Duodenal mucosa (tissue), 2 donors: ENCODE measurements around the gene U2SURP.
"Not testable (repeated sequence)": the region's sequence is repeated elsewhere in the genome, so short reads cannot be mapped to it uniquely, and the experiment has no call there.

ENCODE experiments used
- H3K27ac ChIP-seq: one replicate; pipeline ENCODE4 v1.7.0; 2013; ENCODE audit warnings: low read depth, low read length
- H3K27me3 ChIP-seq, 2 donors: one replicate each; pipeline ENCODE4 v1.7.0; 2013; ENCODE audit warnings: low read length in 2 of 2, control low read depth in 1 of 2; ENCODE audit not compliant: insufficient read depth in 2 of 2, control insufficient read depth in 1 of 2
- H3K36me3 ChIP-seq, 2 donors: one replicate each; pipeline ENCODE4 v1.7.0; 2013; ENCODE audit warnings: low read length in 2 of 2, control low read depth in 1 of 2; ENCODE audit not compliant: insufficient read depth in 2 of 2, control insufficient read depth in 1 of 2
- H3K4me1 ChIP-seq, 2 donors: one replicate each; pipeline ENCODE4 v1.7.0; 2013; ENCODE audit warnings: low read length in 2 of 2, control low read depth in 1 of 2; ENCODE audit not compliant: insufficient read depth in 2 of 2, control insufficient read depth in 1 of 2
- H3K4me3 ChIP-seq, 2 donors: one replicate each; pipeline ENCODE4 v1.7.0; 2013; ENCODE audit warnings: low read length in 2 of 2, low read depth in 1 of 2
- H3K9ac ChIP-seq, 2 donors: one replicate each; pipeline ENCODE4 v1.7.0; 2013; ENCODE audit warnings: low read length in 2 of 2, low read depth in 1 of 2
- H3K9me3 ChIP-seq, 2 donors: one replicate each; pipeline ENCODE4 v1.7.0; 2013; ENCODE audit warnings: low read length in 2 of 2, control low read depth in 1 of 2; ENCODE audit not compliant: control insufficient read depth in 1 of 2

U2SURP gene

GRCh38 chr3:142976621-142977398, 24.6 kb upstream of the U2SURP start:
- H3K4me1 ChIP-seq = no peaks in the 10 kb centered on the region
- no peak overlapping the region for H3K9ac ChIP-seq
- peaks cover 0 to 5% of the 10 kb centered on the region in 2 donors for H3K27me3 ChIP-seq
- H3K27ac ChIP-seq = no peak overlapping the region
- H3K9me3 ChIP-seq = no peaks in the 10 kb centered on the region
- no peaks in the 10 kb centered on the region for H3K36me3 ChIP-seq
- H3K4me3 ChIP-seq = no peak overlapping the region

DNA sequence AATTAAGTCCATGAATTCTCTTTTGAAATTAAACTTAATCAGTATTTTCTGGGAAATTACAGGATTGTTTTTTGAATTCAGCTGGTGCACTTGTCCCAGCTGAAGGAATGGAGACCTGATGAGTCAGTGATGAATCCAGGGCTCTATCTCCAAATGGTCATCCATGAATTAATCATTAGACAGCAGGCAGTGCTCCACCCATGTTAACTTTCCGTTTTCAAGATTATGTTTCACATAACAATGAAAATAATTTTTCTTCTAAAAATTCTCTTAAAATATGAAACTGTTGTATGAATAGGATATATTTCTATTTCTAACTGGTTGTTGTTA, 24.0 kb upstream of the U2SURP start:
- Histone ChIP-seq H3K4me3 (no peak overlapping the region), H3K27ac (no peak overlapping the region), H3K36me3 (no peaks in the 10 kb centered on the region)

GRCh38 chr3:142981108-142981507, 20.3 kb upstream of the U2SURP start:
- H3K4me1 ChIP-seq = no peaks in the 10 kb centered on the region
- H3K9ac ChIP-seq = no peak overlapping the region
- no peak overlapping the region for H3K27ac ChIP-seq
- no peak overlapping the region for H3K4me3 ChIP-seq
- H3K9me3 ChIP-seq = no peaks in the 10 kb centered on the region
- H3K27me3 ChIP-seq = peaks cover 0 to 5% of the 10 kb centered on the region in 2 donors
- H3K36me3 ChIP-seq = no peaks in the 10 kb centered on the region

More for the DNA sequence above, 24.0 kb upstream of the U2SURP start:
- H3K27me3 ChIP-seq = peaks cover 0 to 5% of the 10 kb centered on the region in 2 donors
- H3K9ac ChIP-seq = no peak overlapping the region
- no peaks in the 10 kb centered on the region for H3K4me1 ChIP-seq
- H3K9me3 ChIP-seq = no peaks in the 10 kb centered on the region

DNA sequence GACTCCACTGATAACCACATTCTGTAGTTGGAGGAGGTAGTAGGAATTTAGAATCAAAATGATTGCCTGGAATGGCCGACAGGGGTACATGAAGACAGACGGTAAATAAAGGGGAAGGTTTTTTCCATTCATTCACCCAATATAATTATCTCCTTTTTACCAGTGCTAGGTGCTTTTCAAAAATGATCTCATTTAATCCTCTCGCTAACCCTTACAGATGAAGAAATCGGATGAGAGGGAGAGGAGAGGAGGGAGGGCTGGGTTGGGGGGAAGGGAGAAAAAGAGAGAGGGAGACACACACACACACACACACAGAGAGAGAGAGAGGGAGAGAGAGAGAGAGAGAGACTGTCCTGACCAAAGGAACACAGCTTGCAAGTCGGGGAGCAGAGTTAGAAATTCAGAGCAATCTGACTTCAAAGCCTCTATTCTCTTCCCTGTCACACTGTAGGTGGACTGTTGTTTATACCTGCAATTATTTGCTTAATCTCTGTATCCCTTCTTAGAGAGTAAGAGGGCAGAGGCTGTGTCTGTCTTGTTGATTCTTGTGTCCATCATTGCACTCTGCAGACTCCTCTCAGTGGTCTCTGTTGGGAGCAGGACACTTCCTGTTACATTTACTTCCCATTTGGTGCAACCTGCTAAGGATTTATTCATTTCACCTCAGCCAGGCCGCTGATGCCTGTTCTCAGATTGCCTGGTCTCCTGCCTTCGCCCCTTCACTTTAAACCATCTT, 19.2 kb upstream of the U2SURP start:
- Histone ChIP-seq H3K9ac (no peak overlapping the region), H3K9me3 (no peaks in the 10 kb centered on the region), H3K36me3 (no peaks in the 10 kb centered on the region), H3K27ac (no peak overlapping the region), H3K4me1 (no peaks in the 10 kb centered on the region), H3K27me3 (peaks cover 0 to 5% of the 10 kb centered on the region in 2 donors), H3K4me3 (no peak overlapping the region)

- Histone ChIP-seq H3K9me3 (no peaks in the 10 kb centered on the region), H3K4me3 (no peak overlapping the region), H3K9ac (no peak overlapping the region), H3K4me1 (peaks cover 0 to 2% of the 10 kb centered on the region in 2 donors), H3K27me3 (peaks cover 0 to 9% of the 10 kb centered on the region in 2 donors), H3K27ac (no peak overlapping the region), H3K36me3 (no peaks in the 10 kb centered on the region)
Observed at GRCh38 chr3:142983318-142983717, 18.1 kb upstream of the U2SURP start.

DNA sequence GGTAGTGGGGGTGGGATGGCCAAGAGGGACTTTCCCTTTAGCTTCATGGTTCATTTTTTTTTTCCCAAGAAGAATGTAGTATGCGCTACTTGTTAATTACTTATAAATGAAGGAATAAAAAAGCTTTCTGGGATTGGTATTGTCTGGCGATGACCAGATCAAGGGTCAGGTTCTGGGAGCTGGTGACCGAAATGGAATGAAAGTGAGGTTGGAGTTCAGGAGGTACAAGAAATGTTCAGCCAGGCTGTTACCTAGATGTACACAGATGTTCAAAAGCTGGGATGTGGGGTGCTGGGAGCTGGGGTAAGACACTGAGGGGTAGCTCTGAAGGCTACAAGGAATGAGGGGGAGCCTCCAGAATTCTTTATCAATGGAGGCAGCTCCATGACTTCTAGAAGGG, 17.1 kb upstream of the U2SURP start:
- Histone ChIP-seq H3K27ac (no peak overlapping the region), H3K27me3 (peaks cover 0 to 9% of the 10 kb centered on the region in 2 donors), H3K9me3 (no peaks in the 10 kb centered on the region), H3K4me1 (peaks cover 0 to 2% of the 10 kb centered on the region in 2 donors), H3K9ac (no peak overlapping the region), H3K4me3 (no peak overlapping the region), H3K36me3 (no peaks in the 10 kb centered on the region)

DNA sequence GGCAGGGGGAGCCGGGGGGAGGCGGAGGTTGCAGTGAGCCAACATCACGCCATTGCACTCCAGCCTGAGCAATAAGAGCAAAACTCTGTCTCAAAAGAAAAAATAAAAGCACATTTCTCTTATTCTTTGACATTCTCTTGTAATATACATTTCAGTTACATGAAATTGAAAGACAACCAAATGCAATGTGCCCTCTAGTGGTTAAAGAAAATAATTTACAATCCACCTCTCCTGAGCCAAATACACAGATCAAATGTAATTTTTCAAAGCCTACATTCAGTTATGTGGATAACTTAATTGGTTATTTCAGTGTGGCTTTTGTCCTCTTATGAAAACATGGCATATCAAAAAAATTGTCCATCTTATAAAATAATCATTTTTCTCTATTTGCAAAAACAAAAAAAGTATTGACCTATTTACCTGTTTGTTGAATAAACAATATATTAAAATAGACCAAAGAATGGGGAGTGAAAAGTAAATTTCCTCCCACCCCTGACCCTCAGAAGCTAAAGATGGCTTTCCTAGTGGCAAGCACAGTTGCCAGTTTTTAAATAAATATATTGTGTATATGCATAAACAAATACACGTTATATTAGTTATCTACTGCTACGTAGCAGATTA, 14.2 kb upstream of the U2SURP start:
- Histone ChIP-seq H3K27me3 (peaks cover 0 to 4% of the 10 kb centered on the region in 2 donors), H3K36me3 (no peaks in the 10 kb centered on the region), H3K4me1 (peaks cover 0 to 2% of the 10 kb centered on the region in 2 donors), H3K27ac (no peak overlapping the region), H3K4me3 (no peak overlapping the region), H3K9me3 (no peaks in the 10 kb centered on the region), H3K9ac (no peak overlapping the region)

DNA sequence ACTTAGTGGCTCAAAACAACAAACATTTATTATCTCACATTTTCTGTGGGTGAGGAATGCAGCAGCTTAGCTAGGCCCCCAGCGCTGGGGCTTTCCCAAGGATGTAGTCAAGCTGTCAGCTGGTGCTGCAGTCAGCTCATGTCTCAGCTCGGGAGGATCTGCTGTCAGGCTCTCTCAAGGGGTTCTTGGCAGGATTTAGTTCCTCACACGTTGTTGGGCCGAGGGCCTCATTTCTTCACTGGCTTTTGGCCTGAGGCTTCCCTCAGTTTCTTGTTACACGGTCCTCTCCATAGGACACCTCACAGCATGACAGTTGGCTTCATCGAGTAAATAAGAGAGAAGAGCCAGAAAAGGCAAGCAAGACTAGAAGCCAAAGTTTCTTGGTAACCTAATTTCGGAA, 13.7 kb upstream of the U2SURP start:
- no peaks in the 10 kb centered on the region for H3K9me3 ChIP-seq
- H3K27me3 ChIP-seq = peaks cover 0 to 4% of the 10 kb centered on the region in 2 donors
- no peak overlapping the region for H3K4me3 ChIP-seq
- H3K9ac ChIP-seq = no peak overlapping the region
- H3K36me3 ChIP-seq = no peaks in the 10 kb centered on the region
- peaks cover 0 to 2% of the 10 kb centered on the region in 2 donors for H3K4me1 ChIP-seq
- H3K27ac ChIP-seq = no peak overlapping the region

GRCh38 chr3:142988221-142988620, 13.1 kb upstream of the U2SURP start:
- H3K4me1 ChIP-seq, H3K27ac ChIP-seq, H3K4me3 ChIP-seq, H3K9me3 ChIP-seq, H3K9ac ChIP-seq, H3K36me3 ChIP-seq, H3K27me3 ChIP-seq: not testable (repeated sequence)

GRCh38 chr3:142988826-142989225, 12.5 kb upstream of the U2SURP start:
- not testable (repeated sequence) for H3K27ac ChIP-seq, H3K4me3 ChIP-seq, H3K4me1 ChIP-seq

More at GRCh38 chr3:142988826-142989225, 12.5 kb upstream of the U2SURP start:
- not testable (repeated sequence) for H3K9me3 ChIP-seq, H3K36me3 ChIP-seq, H3K27me3 ChIP-seq, H3K9ac ChIP-seq
